Measurements from ENCODE around the gene CD300LD. TPM values are rescaled to one million over a fixed set of nuclear protein-coding genes. Genes with fewer than 3 reads are reported as not detected.

CD300LD gene
- total RNA-seq, 1 donor from 2014 or later = not detected

- intact Hi-C loops (cut with micrococcal nuclease) = no loop called here
- no peak for DNase-seq (ENCODE audit: low spot score)
- Mint-ChIP-seq H3K4me1 (ENCODE audit: low read depth) (peaks cover 12% of the 10 kb centered on the region), H3K9me3 (no peaks in the 10 kb centered on the region), H3K36me3 (ENCODE audit: low read depth) (no peaks in the 10 kb centered on the region), H3K27me3 (ENCODE audit: low read depth) (no peaks in the 10 kb centered on the region), H3K4me3 (ENCODE audit: low read depth) (no peak within 1 kb of the TSS), H3K27ac (no peak within 1 kb of the TSS)
These were observed 46.2 kb downstream of the CD300LD start, which contains the start of gene CD300C for GRCh38 chr17:74545843-74546230. Gene CD300C (minus strand): TSS chr17:74546115. CDS start chr17:74545782, 333 bp downstream.

- intact Hi-C loops (cut with micrococcal nuclease) = no loop called here
- no peak for DNase-seq (ENCODE audit: low spot score)
- Mint-ChIP-seq H3K27ac (no peak overlapping the region), H3K9me3 (no peaks in the 10 kb centered on the region), H3K4me3 (ENCODE audit: low read depth) (no peak overlapping the region), H3K27me3 (ENCODE audit: low read depth) (no peaks in the 10 kb centered on the region), H3K4me1 (ENCODE audit: low read depth) (peaks cover 12% of the 10 kb centered on the region), H3K36me3 (ENCODE audit: low read depth) (no peaks in the 10 kb centered on the region)
These were observed 46.9 kb downstream of the CD300LD start for GRCh38 chr17:74544991-74545842.

GRCh38 chr17:74543891-74544760, 48.0 kb downstream of the CD300LD start:
- Mint-ChIP-seq H3K4me1 (ENCODE audit: low read depth) (peaks cover 12% of the 10 kb centered on the region), H3K36me3 (ENCODE audit: low read depth) (no peaks in the 10 kb centered on the region), H3K9me3 (no peaks in the 10 kb centered on the region), H3K4me3 (ENCODE audit: low read depth) (no peak overlapping the region), H3K27ac (no peak overlapping the region), H3K27me3 (ENCODE audit: low read depth) (no peaks in the 10 kb centered on the region)
- no peak for DNase-seq (ENCODE audit: low spot score)
- intact Hi-C loops (cut with micrococcal nuclease) = no loop called here

- Mint-ChIP-seq H3K36me3 (ENCODE audit: low read depth) (no peaks in the 10 kb centered on the region), H3K4me1 (ENCODE audit: low read depth) (peaks cover 12% of the 10 kb centered on the region), H3K9me3 (no peaks in the 10 kb centered on the region), H3K27ac (no peak overlapping the region), H3K27me3 (ENCODE audit: low read depth) (peaks cover under 1% of the 10 kb centered on the region), H3K4me3 (ENCODE audit: low read depth) (no peak overlapping the region)
- DNase-seq (ENCODE audit: low spot score) = no peak
- intact Hi-C loops (cut with micrococcal nuclease) = no loop called here
These were observed 48.7 kb downstream of the CD300LD start for GRCh38 chr17:74543406-74543805.

- no peaks in the 10 kb centered on the region for H3K36me3 Mint-ChIP-seq (ENCODE audit: low read depth)
These were observed 49.2 kb downstream of the CD300LD start for GRCh38 chr17:74542727-74543383.

GRCh38 chr17:74542166-74542565, 49.9 kb downstream of the CD300LD start:
- no peaks in the 10 kb centered on the region for H3K36me3 Mint-ChIP-seq (ENCODE audit: low read depth)
- no peak overlapping the region for H3K27ac Mint-ChIP-seq
- H3K4me3 Mint-ChIP-seq (ENCODE audit: low read depth) = no peak overlapping the region
- DNase-seq (ENCODE audit: low spot score) = no peak
- no peaks in the 10 kb centered on the region for H3K9me3 Mint-ChIP-seq
- peaks cover 6% of the 10 kb centered on the region for H3K27me3 Mint-ChIP-seq (ENCODE audit: low read depth)
- peaks cover 3% of the 10 kb centered on the region for H3K4me1 Mint-ChIP-seq (ENCODE audit: low read depth)
- intact Hi-C loops (cut with micrococcal nuclease) = no loop called here

More at GRCh38 chr17:74542727-74543383, 49.2 kb downstream of the CD300LD start:
- DNase-seq (ENCODE audit: low spot score) = no peak
- peaks cover 6% of the 10 kb centered on the region for H3K4me1 Mint-ChIP-seq (ENCODE audit: low read depth)
- intact Hi-C loops (cut with micrococcal nuclease) = no loop called here
- H3K4me3 Mint-ChIP-seq (ENCODE audit: low read depth) = no peak overlapping the region
- H3K27ac Mint-ChIP-seq = no peak overlapping the region
- no peaks in the 10 kb centered on the region for H3K9me3 Mint-ChIP-seq
- peaks cover 5% of the 10 kb centered on the region for H3K27me3 Mint-ChIP-seq (ENCODE audit: low read depth)

- no peaks in the 10 kb centered on the region for H3K9me3 Mint-ChIP-seq
- H3K36me3 Mint-ChIP-seq (ENCODE audit: low read depth) = no peaks in the 10 kb centered on the region
- peaks cover 13% of the 10 kb centered on the region for H3K27me3 Mint-ChIP-seq (ENCODE audit: low read depth)
- no peak overlapping the region for H3K4me3 Mint-ChIP-seq (ENCODE audit: low read depth)
- intact Hi-C loops (cut with micrococcal nuclease) = no loop called here
- peaks cover 3% of the 10 kb centered on the region for H3K4me1 Mint-ChIP-seq (ENCODE audit: low read depth)
- DNase-seq (ENCODE audit: low spot score) = no peak
- no peak overlapping the region for H3K27ac Mint-ChIP-seq
These were observed 50.6 kb downstream of the CD300LD start for GRCh38 chr17:74541176-74542111.

- no peak overlapping the region for H3K4me3 Mint-ChIP-seq (ENCODE audit: low read depth)
- H3K36me3 Mint-ChIP-seq (ENCODE audit: low read depth) = no peaks in the 10 kb centered on the region
These were observed 52.7 kb downstream of the CD300LD start for GRCh38 chr17:74539281-74539820.

GRCh38 chr17:74536890-74537289, 55.2 kb downstream of the CD300LD start:
- Mint-ChIP-seq H3K27ac (no peak overlapping the region), H3K4me3 (ENCODE audit: low read depth) (no peak overlapping the region), H3K36me3 (ENCODE audit: low read depth) (no peaks in the 10 kb centered on the region), H3K27me3 (ENCODE audit: low read depth) (peaks cover 30% of the 10 kb centered on the region), H3K9me3 (no peaks in the 10 kb centered on the region), H3K4me1 (ENCODE audit: low read depth) (peaks cover 4% of the 10 kb centered on the region)
- intact Hi-C loops (cut with micrococcal nuclease) = loop anchor here (10.0 kb wide), 1 partner anchor 232 kb away; no protein-coding TSS in a partner anchor
- DNase-seq (ENCODE audit: low spot score) = no peak

More at GRCh38 chr17:74539281-74539820, 52.7 kb downstream of the CD300LD start:
- no peak for DNase-seq (ENCODE audit: low spot score)
- Mint-ChIP-seq H3K27me3 (ENCODE audit: low read depth) (peaks cover 20% of the 10 kb centered on the region), H3K9me3 (no peaks in the 10 kb centered on the region), H3K4me1 (ENCODE audit: low read depth) (no peaks in the 10 kb centered on the region), H3K27ac (no peak overlapping the region)
- intact Hi-C loops (cut with micrococcal nuclease) = loop anchor here (10.0 kb wide), 1 partner anchor 235 kb away; no protein-coding TSS in a partner anchor

- no peaks in the 10 kb centered on the region for H3K36me3 Mint-ChIP-seq (ENCODE audit: low read depth)
- intact Hi-C loops (cut with micrococcal nuclease) = loop anchor here (2.0 to 10.0 kb wide), 2 partner anchors 163 to 227 kb away; no protein-coding TSS in a partner anchor
- H3K9me3 Mint-ChIP-seq = no peaks in the 10 kb centered on the region
- no peak overlapping the region for H3K4me3 Mint-ChIP-seq (ENCODE audit: low read depth)
- DNase-seq (ENCODE audit: low spot score) = no peak
- peaks cover 31% of the 10 kb centered on the region for H3K27me3 Mint-ChIP-seq (ENCODE audit: low read depth)
- H3K4me1 Mint-ChIP-seq (ENCODE audit: low read depth) = peaks cover 7% of the 10 kb centered on the region
- H3K27ac Mint-ChIP-seq = no peak overlapping the region
These were observed 60.0 kb downstream of the CD300LD start for GRCh38 chr17:74532115-74532514.

- no peak within 1 kb of the TSS for H3K4me3 Mint-ChIP-seq (ENCODE audit: low read depth)
- no peak within 1 kb of the TSS for H3K27ac Mint-ChIP-seq
- peaks cover 23% of the 10 kb centered on the region for H3K27me3 Mint-ChIP-seq (ENCODE audit: low read depth)
- intact Hi-C loops (cut with micrococcal nuclease) = loop anchor here (10.0 kb wide), 1 partner anchor 226 kb away; no protein-coding TSS in a partner anchor
- H3K36me3 Mint-ChIP-seq (ENCODE audit: low read depth) = no peaks in the 10 kb centered on the region
- H3K4me1 Mint-ChIP-seq (ENCODE audit: low read depth) = peaks cover 7% of the 10 kb centered on the region
- DNase-seq (ENCODE audit: low spot score) = no peak
- no peaks in the 10 kb centered on the region for H3K9me3 Mint-ChIP-seq
These were observed 60.8 kb downstream of the CD300LD start, which contains the start of gene CD300LB for GRCh38 chr17:74531231-74531761. Gene CD300LB (minus strand): TSS chr17:74531475. CDS start chr17:74531350, 125 bp downstream.

Data from activated T-helper 2 cell treated with anti-CD3 and anti-CD28 coated beads, Interferon-gamma antibody, Interleukin-2, Interleukin-4, amounts not matched to agents 10 μg/mL and 5 μg/mL and 100 μg/mL, durations not matched to agents 14 hours and 24 hours and 36 hours (primary cell).